HG03175 (cell line): Measurements from ENCODE around the gene NEUROG2.

Source experiments
- ATAC-seq: cut with Tn5 transposase; IDR thresholded peaks from one replicate; pipeline ENCODE4 v1.9.1; 2021; ENCODE audit warnings: mild to moderate bottlenecking, moderate library complexity; ENCODE audit not compliant: unreplicated experiment

The NEUROG2 gene

GRCh38 chr4:112521123-112522023 is 5.4 kb upstream of the NEUROG2 start:
- ATAC-seq, result no peak

GRCh38 chr4:112520598-112521122 is 4.7 kb upstream of the NEUROG2 start:
- no peak for ATAC-seq

GRCh38 chr4:112519689-112520597 is 4.0 kb upstream of the NEUROG2 start:
- no peak for ATAC-seq

- ATAC-seq, result no peak
These were observed 2.7 kb upstream of the NEUROG2 start for GRCh38 chr4:112518675-112519074.

- ATAC-seq, result no peak
These were observed 1.9 kb upstream of the NEUROG2 start for GRCh38 chr4:112517911-112518310.

- ATAC-seq, result peak; percentile 16
These were observed 1.2 kb upstream of the NEUROG2 start for GRCh38 chr4:112517067-112517634.

GRCh38 chr4:112516471-112517066 is 589 bp upstream of the NEUROG2 start:
- ATAC-seq, result peak; percentile 28

GRCh38 chr4:112515198-112516065 is 548 bp downstream of the NEUROG2 start:
- ATAC-seq, result peak; percentile 38

GRCh38 chr4:112514647-112515197 is 1.3 kb downstream of the NEUROG2 start:
- ATAC-seq, result peak; percentile 3

- ATAC-seq, result peak; percentile 12
These were observed 1.9 kb downstream of the NEUROG2 start for GRCh38 chr4:112513971-112514646.

GRCh38 chr4:112511803-112512118 is 4.2 kb downstream of the NEUROG2 start:
- no peak for ATAC-seq

GRCh38 chr4:112511093-112511802 is 4.7 kb downstream of the NEUROG2 start:
- ATAC-seq, result no peak

GRCh38 chr4:112510291-112511092 is 5.5 kb downstream of the NEUROG2 start:
- ATAC-seq, result no peak

GRCh38 chr4:112509243-112510141 is 6.5 kb downstream of the NEUROG2 start:
- no peak for ATAC-seq

GRCh38 chr4:112508356-112508755 is 7.6 kb downstream of the NEUROG2 start:
- ATAC-seq, result no peak

- no peak for ATAC-seq
These were observed 11.2 kb downstream of the NEUROG2 start for GRCh38 chr4:112504807-112505206.

GRCh38 chr4:112502871-112503270 is 13.1 kb downstream of the NEUROG2 start:
- no peak for ATAC-seq
